HG03439 (cell line): ENCODE measurements around the gene WWOX.
"Not testable (repeated sequence)": the region's sequence is repeated elsewhere in the genome, so short reads cannot be mapped to it uniquely, and the experiment has no call there.

ENCODE experiments used
- ATAC-seq: cut with Tn5 transposase; IDR thresholded peaks from one replicate; pipeline ENCODE4 v1.9.1; 2021; ENCODE audit warnings: mild to moderate bottlenecking, moderate library complexity; ENCODE audit not compliant: unreplicated experiment

WWOX gene

GRCh38 chr16:78099271-78100111 lies at the start of gene WWOX:
TSS of gene WWOX (plus strand) at chr16:78099654.
- ATAC-seq, result peak; percentile 98

- ATAC-seq, result no peak
Measured at GRCh38 chr16:78050734-78051400, 48.6 kb upstream of the WWOX start.

- no peak for ATAC-seq
Measured at GRCh38 chr16:78057803-78058564, 41.5 kb upstream of the WWOX start.

GRCh38 chr16:78059806-78060205 lies 39.6 kb upstream of the WWOX start:
- not testable (repeated sequence) for ATAC-seq

DNA sequence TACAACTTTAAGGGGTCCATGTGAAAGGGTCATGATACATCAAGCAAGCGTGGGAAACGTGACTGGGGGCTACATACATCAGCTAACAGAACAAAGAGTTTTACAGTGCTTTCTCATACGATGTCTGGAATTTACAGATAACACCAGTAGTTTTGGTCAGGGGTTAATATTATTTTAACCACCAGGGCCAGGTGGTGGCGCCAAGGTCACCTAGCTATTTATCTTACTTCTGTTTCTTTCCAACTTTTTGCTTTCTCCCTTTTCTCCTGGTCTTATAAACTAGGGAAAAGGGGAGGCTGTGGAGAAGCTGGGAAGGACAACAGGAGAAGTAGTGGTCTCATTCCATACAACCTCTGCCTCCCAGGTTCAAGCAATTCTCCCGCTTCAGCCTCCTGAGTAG lies 39.2 kb upstream of the WWOX start:
- ATAC-seq, result no peak

GRCh38 chr16:78060809-78061208 lies 38.6 kb upstream of the WWOX start:
- ATAC-seq, result no peak

GRCh38 chr16:78065319-78065718 lies 34.1 kb upstream of the WWOX start:
- no peak for ATAC-seq

DNA sequence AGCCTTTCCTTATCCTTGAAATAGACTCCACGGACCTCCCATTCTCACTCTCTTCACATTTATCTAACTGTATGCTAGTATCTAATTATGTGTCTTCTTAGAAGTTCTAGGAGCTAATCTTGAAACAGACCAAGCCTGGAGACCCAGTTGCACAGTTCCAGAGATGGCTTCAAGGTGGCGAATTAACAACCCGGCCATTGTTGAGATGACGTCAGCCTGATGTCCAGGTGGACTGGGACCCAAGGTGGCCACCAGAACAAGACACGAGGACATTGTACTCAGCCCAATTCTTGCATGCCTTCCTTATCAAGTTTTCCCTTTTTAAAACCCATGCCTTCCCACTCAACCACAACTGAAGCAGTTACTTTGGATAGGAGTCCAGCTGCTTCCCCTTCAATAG lies 29.5 kb upstream of the WWOX start:
- no peak for ATAC-seq

DNA sequence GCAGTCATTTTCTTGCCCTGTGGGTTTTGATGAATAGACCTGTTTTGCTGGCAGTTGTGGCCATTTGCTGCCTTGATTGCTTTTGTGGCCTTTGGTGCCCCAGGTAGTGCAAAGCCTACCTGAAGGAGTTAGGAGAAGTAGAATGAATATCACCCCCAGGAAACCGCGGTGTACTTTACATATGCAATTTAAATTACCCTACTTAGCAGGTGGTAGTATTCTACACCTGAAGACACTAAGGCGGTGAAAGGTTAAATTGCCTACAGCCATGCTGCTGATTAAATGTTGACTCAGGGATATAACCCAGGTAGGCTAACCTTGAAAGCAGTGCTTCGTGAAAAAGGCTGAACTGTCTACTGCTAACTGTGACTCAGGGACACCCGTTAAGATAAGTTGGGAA lies 27.2 kb upstream of the WWOX start:
- no peak for ATAC-seq

DNA sequence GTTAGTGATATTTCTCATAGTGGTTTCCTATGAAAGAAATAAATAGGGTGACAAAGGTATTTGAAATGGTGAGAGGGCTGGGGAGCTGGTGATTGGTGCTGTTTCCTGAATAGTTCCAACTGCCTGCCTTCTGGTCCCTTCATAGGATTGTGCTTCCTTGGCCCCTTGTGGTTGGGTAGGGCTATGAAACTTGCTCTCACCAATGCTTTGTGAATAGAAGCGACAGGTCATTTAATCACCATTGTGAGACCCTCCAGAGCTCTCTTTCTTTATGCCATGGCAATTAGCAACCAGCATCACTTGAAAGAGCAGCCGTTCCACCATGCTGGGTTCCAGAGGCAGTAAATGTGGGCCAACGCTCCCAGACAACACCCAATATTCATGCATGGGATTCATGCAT lies 23.7 kb upstream of the WWOX start:
- no peak for ATAC-seq

- no peak for ATAC-seq
Measured at GRCh38 chr16:78081341-78081740, 18.1 kb upstream of the WWOX start.

DNA sequence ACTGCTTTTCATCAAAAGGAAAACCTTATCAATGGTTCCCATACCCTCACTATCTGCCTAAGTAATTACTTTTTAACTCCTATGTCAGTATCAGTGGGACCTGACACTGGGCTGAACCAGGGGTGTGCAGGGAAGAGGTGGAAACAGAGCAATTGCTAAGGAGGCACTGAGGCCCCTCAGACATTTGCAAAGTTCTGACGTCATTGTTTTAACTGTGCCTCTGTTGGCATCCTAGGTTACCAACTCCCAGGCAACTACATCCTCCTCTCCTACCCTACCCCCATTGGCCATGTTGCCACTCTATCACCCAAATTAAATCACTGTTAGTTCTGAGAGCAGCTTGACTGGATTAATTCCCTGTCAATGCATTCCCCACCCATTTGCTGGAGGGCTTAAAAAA lies 8.0 kb upstream of the WWOX start:
- ATAC-seq, result no peak

DNA sequence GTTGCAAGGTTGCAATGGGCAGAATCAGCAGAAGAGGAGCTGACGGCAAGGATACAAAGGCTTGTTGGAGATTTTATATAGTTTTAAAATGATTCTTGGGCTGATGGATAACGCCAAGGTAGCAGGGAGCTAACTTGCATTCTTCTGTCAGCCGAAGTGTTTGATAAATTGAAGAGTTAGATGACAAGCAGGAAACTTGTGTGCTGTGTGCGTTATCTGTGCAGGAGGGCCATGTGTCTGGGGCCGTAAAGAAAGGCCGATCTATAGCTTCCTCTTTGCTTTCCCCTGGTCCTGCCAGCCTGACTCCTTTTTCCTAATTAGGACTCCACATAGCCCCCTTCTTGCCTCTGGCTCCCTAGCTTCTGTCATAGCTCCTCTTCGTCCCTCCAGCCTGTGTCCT lies 6.7 kb upstream of the WWOX start:
- ATAC-seq, result no peak

DNA sequence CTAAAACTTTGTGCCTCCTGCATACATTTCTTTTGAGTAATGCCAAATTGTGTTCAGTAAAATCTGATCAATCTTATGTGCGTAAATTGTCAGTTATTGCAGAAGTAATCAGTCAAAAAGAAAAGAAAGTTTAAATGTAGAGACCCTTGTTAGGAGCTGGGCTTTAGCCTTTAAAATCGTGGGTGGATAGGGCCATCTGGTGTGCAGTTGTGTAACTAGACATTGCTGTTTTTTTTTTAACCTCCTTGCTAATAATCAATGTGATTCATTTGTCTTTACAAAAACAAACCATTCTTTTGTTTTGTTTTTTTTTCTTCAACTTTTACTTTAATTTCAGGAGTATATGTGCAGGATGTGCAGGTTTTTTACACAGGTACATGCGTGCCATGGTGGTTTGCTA lies 5.3 kb upstream of the WWOX start:
- no peak for ATAC-seq

DNA sequence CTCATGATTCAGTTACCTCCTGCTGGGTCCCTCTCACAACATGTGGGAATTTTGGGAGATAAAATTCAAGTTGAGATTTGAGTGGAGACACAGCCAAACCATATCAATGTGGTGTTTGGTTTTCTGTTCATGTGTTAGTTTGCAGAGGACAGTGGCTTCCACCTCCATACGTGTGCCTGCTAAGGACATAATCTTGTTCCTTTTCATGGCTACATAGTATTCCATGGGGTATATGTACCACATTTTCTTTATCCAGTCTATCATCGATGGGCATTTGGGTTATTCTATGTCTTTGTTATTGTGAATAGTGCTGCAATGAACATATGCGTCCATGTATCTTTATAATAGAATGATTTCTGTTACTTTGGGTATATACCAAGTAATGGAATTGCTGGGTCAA lies 4.5 kb upstream of the WWOX start:
- ATAC-seq, result no peak

DNA sequence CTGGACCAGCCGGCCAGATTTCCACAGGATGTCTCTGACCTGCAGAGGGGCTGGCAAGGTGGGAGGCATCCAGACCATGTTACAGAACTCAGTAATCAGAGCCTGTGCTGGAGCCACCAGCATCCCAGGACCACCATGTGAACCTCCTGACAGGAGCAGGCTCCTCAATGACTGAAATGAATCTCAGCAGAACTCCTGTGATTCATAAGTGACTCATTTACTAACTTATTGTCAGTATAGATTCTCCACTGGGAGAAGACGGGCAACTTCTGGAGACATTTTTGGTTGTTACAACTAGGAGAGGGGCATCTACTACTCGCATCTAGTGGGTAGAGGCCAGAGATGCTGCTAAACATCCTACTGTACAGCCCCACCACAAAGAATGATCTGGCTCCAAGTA lies 3.1 kb upstream of the WWOX start:
- no peak for ATAC-seq

DNA sequence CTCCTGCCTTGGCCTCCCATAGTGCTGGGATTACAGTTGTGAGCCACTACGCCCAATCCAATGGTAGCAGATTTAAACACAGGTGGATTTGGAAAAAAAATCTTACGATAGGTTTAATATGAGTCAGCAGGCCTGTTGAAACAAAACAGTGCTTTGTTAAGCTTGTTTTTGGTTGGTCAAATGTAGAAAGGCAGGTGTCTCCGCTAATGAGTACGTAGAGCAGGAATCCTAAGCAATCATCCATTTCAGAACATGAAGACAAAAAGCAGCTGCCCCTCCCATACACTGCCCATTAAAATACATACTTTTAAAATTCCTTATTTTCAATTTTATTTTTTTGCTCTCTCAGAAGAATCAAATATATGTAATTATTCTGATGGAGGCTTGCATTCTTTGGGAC lies 1.9 kb upstream of the WWOX start:
- ATAC-seq, result no peak

- no peak for ATAC-seq
Measured at GRCh38 chr16:78098087-78098486, 1.4 kb upstream of the WWOX start.

- no peak for ATAC-seq
Measured at GRCh38 chr16:78098595-78099270, 721 bp upstream of the WWOX start.

DNA sequence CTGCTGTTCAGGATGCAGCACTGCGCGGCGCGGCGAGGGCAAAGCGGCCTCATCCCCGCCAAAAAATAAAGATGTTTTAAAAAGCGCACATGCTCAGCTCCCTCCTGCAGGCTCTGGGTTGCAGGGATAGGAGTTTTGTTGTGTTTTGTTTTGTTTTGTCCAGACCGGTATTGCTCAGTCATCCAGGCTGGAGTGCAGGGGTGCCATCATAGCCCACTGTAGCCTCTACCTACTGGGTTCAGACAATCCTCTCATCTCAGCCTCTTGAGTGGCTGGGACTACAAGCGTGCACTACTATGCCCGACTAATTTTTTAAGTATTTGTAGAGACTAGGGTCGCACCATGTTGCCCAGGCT lies 636 bp downstream of the WWOX start:
- ATAC-seq, result peak; percentile 50

- no peak for ATAC-seq
Measured at GRCh38 chr16:78102122-78102660, 2.7 kb downstream of the WWOX start.
